ENCODE measurements around the gene ABCA7. TPM values are rescaled to one million over a fixed set of nuclear protein-coding genes. Genes with fewer than 3 reads are reported as not detected.

The ABCA7 gene
- total and polyA plus RNA-seq, 2 of the 13 experiments (the other 11 are each of a cell fraction or from before 2014, with no cell fraction given) = 4.4 to 32.4 TPM

DNA sequence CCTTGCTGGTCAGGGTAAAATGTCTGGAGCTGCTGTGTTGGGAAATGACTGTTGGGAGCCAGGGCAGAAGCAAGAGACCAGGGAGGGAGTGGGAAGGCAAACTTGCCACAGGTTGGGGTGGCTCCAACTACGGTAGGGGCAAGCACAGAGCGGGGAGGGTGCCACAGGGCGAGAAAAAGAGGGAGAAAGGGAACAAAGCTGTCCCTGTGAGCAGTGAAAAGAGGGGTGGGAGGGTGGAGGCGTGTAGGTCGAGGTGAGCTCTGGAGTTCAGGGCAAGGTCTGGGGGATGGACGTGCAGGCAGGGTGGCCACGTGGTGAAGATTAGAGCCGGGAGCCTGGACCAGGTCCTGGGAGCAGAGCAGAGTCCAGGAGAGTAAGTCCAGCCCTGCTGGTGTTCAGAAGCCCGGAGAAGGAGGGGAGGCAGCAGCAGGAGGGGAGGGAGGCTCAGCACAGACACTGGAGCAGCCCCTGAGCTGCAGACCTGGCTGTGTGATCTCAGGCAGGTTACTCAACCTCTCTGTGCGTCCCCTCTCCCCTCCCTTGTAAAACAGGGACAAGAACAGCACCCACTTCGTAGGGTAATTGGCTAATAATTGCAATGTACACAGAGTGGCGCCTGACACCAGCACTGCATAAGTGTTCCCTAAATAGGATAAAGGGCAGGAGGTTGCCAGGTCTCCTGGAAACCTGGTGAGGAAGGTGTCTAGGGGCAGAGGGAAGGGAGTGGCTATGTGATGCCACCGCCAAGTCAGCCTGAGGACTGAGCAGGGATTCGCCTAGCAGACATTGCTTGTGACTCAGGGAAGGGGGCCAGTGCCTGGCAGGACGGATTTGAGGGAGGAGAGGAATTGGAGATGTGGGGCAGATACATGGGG lies 58.5 kb downstream of the ABCA7 start:
- 15% methylated on average over 14 of the region's 15 CpGs for WGBS (ENCODE audit: low lambda C conversion rate)
- ChIA-PET POLR2A (interaction anchor here (0.6 to 2.4 kb wide), 24 partner anchors 9 to 175 kb away, joined by 3 to 13 read pairs (median 5); partner anchors contain the start of genes ARHGAP45, CIRBP, CNN2 and RNU6-2), CTCF (ENCODE audit: low intra/inter-chr PET ratio, low total read pairs) (no interaction called here)
- Histone ChIP-seq H3K27ac (ENCODE audit: extremely low read length, insufficient read depth, low read length) (peak overlapping the region; percentile 100), H3K9ac (ENCODE audit: insufficient read depth, low read depth, low read length) (peak overlapping the region; percentile 88), H3K79me2 (ENCODE audit: insufficient read depth, low read length) (peaks cover 18% of the 10 kb centered on the region), H3K4me3 (replicated peaks in 1 of 3; ENCODE audit: insufficient read depth in 1 of 3, low read depth in 2 of 3, low read length in 3 of 3) (peak overlapping the region; percentile 8 to 54 (median 16); a peak in 5 of 6 replicates), H3K27me3 (ENCODE audit: control insufficient read depth in 1 of 2, insufficient read depth in 2 of 2, low read length in 2 of 2) (no peaks in the 10 kb centered on the region; a peak in 1 of 5 replicates), H3K36me3 (replicated peaks in 1 of 2; ENCODE audit: control insufficient read depth in 1 of 2, insufficient read depth in 2 of 2, low read length in 2 of 2) (0 out of 5 replicates have a peak, but pooled peaks cover 0 to 3% of the 10 kb centered on the region in 2 experiments), H3K4me2 (ENCODE audit: low read depth, low read length) (peak overlapping the region; percentile 75), H3K9me3 (ENCODE audit: low read length) (no peaks in the 10 kb centered on the region), H4K20me1 (ENCODE audit: insufficient read depth, low read length) (peaks cover 13% of the 10 kb centered on the region), H2AFZ (ENCODE audit: low read length) (no peak overlapping the region), H3K4me1 (ENCODE audit: insufficient read depth, low read length) (peaks cover 79% of the 10 kb centered on the region)
- ATAC-seq (peak; percentile 75), FAIRE-seq (peak; percentile 86), DNase-seq (ENCODE audit: low spot score) (peak; percentile 94)
- intact Hi-C loops (cut with micrococcal nuclease; ENCODE audit: unreplicated experiment) (loop anchor here (5.0 kb wide), 1 partner anchor 614 kb away; no protein-coding TSS in a partner anchor), in situ Hi-C loops (cut with HindIII; ENCODE audit: extremely low pct_ligation_motif_present, low pct_unique_long_range_greater_than_20kb) (no loop called here)
- BruUV-seq (replicated peaks) = no TSS peak
- TF ChIP-seq MIXL1 (CRISPR knock-in tag; IDR thresholded peaks at IDR 0.05) (no peak; the same call in 1 of the 2 replicates), ZNF652 (CRISPR knock-in tag; IDR thresholded peaks at IDR 0.05; ENCODE audit: borderline replicate concordance, low read depth) (no peak), ZNF549 (CRISPR knock-in tag; IDR thresholded peaks at IDR 0.05) (no peak), ARNT2 (CRISPR knock-in tag; IDR thresholded peaks at IDR 0.05; ENCODE audit: low read depth) (no peak), CENPX (CRISPR knock-in tag; IDR thresholded peaks at IDR 0.05) (no peak), NFIB (CRISPR knock-in tag; IDR thresholded peaks at IDR 0.05; ENCODE audit: borderline replicate concordance) (no peak), KDM5B (CRISPR knock-in tag; IDR thresholded peaks at IDR 0.05; ENCODE audit: borderline replicate concordance) (peak; percentile 55; the same call in 1 of the 2 replicates), ZNF335 (CRISPR knock-in tag; IDR thresholded peaks at IDR 0.05) (peak; percentile 60; the same call in 1 of the 2 replicates), SRY (CRISPR knock-in tag; IDR thresholded peaks at IDR 0.05) (peak; percentile 37; the same call in 1 of the 2 replicates), BRD4 (CRISPR knock-in tag; IDR thresholded peaks at IDR 0.05) (no peak; the same call in 1 of the 2 replicates), ZSCAN9 (CRISPR knock-in tag; IDR thresholded peaks at IDR 0.05; ENCODE audit: borderline replicate concordance) (no peak), KDM1A (CRISPR knock-in tag; IDR thresholded peaks at IDR 0.05) (0 out of 2 replicates have a peak, but pooled peaks have one; percentile 48), ERF (CRISPR knock-in tag; IDR thresholded peaks at IDR 0.05) (no peak), ZNF484 (CRISPR knock-in tag; IDR thresholded peaks at IDR 0.05; ENCODE audit: borderline replicate concordance, low read depth) (no peak), SPEN (CRISPR knock-in tag; IDR thresholded peaks at IDR 0.05; ENCODE audit: low read depth) (peak; percentile 79), ZNF121 (CRISPR knock-in tag; IDR thresholded peaks at IDR 0.05) (no peak)
- TF ChIP-seq, protein P1, sequence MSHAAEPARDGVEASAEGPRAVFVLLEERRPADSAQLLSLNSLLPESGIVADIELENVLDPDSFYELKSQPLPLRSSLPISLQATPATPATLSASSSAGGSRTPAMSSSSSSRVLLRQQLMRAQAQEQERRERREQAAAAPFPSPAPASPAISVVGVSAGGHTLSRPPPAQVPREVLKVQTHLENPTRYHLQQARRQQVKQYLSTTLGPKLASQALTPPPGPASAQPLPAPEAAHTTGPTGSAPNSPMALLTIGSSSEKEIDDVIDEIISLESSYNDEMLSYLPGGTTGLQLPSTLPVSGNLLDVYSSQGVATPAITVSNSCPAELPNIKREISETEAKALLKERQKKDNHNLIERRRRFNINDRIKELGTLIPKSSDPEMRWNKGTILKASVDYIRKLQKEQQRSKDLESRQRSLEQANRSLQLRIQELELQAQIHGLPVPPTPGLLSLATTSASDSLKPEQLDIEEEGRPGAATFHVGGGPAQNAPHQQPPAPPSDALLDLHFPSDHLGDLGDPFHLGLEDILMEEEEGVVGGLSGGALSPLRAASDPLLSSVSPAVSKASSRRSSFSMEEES (CRISPR knock-in tag; IDR thresholded peaks at IDR 0.05) = peak; percentile 51; the same call in 1 of the 2 replicates
- TF ChIP-seq, protein P2, sequence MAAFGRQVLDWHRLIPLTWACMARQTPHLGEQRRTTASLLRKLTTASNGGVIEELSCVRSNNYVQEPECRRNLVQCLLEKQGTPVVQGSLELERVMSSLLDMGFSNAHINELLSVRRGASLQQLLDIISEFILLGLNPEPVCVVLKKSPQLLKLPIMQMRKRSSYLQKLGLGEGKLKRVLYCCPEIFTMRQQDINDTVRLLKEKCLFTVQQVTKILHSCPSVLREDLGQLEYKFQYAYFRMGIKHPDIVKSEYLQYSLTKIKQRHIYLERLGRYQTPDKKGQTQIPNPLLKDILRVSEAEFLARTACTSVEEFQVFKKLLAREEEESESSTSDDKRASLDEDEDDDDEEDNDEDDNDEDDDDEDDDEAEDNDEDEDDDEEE (CRISPR knock-in tag; IDR thresholded peaks at IDR 0.05) = no peak
- TF ChIP-seq, protein P3, sequence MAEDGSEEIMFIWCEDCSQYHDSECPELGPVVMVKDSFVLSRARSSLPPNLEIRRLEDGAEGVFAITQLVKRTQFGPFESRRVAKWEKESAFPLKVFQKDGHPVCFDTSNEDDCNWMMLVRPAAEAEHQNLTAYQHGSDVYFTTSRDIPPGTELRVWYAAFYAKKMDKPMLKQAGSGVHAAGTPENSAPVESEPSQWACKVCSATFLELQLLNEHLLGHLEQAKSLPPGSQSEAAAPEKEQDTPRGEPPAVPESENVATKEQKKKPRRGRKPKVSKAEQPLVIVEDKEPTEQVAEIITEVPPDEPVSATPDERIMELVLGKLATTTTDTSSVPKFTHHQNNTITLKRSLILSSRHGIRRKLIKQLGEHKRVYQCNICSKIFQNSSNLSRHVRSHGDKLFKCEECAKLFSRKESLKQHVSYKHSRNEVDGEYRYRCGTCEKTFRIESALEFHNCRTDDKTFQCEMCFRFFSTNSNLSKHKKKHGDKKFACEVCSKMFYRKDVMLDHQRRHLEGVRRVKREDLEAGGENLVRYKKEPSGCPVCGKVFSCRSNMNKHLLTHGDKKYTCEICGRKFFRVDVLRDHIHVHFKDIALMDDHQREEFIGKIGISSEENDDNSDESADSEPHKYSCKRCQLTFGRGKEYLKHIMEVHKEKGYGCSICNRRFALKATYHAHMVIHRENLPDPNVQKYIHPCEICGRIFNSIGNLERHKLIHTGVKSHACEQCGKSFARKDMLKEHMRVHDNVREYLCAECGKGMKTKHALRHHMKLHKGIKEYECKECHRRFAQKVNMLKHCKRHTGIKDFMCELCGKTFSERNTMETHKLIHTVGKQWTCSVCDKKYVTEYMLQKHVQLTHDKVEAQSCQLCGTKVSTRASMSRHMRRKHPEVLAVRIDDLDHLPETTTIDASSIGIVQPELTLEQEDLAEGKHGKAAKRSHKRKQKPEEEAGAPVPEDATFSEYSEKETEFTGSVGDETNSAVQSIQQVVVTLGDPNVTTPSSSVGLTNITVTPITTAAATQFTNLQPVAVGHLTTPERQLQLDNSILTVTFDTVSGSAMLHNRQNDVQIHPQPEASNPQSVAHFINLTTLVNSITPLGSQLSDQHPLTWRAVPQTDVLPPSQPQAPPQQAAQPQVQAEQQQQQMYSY (CRISPR knock-in tag; IDR thresholded peaks at IDR 0.05) = peak; percentile 63; the same call in 1 of the 2 replicates

All from HepG2 (cell line).